Middle frontal gyrus (tissue), 1 donor: Measurements from ENCODE around the gene BUB3.
"Not testable (repeated sequence)": the region's sequence is repeated elsewhere in the genome, so short reads cannot be mapped to it uniquely, and the experiment has no call there.

Source experiments
- DNase-seq: peaks from one replicate; pipeline ENCODE4 v3.0.0-alpha.2; 2015; ENCODE audit warnings: low spot score; ENCODE audit errors: extremely low spot score

Gene BUB3

DNA sequence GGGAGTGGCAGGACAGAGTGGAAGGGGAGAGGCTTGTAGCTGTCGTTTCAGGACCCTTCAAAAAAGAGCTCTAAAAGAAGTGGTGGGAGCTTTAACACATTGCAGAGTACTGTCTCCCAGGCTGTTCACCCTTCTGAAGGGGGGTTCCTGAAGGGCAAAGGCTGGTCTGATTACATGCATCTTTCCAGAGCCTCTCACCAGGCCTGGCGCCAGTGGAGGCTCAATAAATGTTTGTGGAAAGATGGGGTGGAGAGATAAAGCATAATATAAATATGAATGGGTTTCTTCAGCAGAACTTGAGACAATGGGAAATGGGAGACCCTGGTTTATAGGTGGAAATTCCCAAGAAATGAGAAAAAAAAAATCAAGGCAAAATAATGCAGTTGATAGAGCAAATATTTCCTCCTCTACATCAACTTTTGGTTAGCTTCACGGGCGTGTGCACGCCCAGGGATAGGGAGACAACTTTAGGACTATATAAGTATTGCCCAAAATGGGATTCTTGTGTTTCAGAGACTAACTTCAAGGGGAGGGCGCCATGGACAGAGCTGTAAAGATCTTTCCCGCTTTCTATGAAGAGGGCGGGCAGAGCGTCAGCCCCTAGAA is 613 bp upstream of the BUB3 start:
- DNase-seq = no peak

DNA sequence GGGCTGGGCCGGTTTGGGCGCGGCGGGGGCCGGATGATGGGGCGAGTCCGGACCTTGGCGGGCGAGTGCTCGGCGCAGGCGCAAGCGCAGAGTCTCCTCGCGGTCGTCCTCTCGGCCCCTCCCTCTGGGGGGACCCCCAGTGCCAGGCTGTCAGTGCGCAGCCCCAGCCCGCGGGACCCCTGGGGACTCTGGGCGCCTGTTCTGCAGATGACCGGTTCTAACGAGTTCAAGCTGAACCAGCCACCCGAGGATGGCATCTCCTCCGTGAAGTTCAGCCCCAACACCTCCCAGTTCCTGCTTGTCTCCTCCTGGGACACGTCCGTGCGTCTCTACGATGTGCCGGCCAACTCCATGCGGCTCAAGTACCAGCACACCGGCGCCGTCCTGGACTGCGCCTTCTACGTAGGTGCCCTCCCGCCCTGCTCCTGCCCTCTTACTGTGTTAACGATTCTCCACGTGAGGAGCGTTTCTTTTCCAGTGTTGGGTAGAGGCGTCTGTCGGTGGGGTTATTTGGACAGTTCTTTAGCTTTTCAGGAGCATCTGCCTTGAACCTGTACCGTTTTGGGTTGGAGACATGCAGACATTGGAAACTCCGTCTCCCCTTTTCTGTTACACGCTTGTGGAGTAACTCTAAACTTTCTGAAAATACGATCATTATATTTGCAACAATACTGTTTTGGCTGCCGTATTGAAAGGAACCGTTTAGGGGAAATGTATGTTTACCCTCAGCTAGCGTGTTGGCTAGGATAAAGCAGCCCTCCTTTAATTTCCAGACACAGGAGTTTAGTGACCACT is 706 bp downstream of the BUB3 start:
- no peak for DNase-seq

GRCh38 chr10:123156078-123156477 is 1.9 kb downstream of the BUB3 start:
- no peak for DNase-seq

GRCh38 chr10:123157210-123157609 is 3.0 kb downstream of the BUB3 start:
- no peak for DNase-seq

GRCh38 chr10:123158682-123159081 is 4.5 kb downstream of the BUB3 start:
- DNase-seq = no peak

DNA sequence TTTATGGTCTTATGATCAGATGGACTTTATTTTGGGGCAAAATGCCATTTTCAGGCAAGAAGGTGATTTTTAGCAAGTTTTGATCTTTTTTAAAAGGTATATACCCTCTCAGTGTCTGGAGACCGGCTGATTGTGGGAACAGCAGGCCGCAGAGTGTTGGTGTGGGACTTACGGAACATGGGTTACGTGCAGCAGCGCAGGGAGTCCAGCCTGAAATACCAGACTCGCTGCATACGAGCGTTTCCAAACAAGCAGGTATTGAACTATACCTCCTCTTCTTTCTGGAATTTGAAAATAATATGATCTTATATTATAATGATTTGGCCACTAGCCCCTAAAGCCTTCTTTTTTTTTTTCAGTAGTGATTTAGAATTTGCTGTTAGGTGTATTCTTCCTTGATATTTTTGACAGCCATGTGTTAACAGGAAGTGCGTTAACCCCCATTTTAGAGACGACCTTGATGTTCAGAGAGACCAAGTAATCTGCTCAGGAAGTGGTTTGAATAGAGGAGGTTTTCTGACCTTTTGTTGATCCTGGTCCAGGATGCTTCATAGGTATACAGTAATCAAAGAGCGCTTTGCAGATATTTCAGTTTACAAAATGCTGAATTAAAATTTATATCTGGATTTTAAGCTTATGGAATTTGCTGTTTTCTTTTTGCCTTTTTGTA is 6.2 kb downstream of the BUB3 start:
- DNase-seq = no peak

GRCh38 chr10:123164319-123164718 is 10.1 kb downstream of the BUB3 start:
- no peak for DNase-seq

DNA sequence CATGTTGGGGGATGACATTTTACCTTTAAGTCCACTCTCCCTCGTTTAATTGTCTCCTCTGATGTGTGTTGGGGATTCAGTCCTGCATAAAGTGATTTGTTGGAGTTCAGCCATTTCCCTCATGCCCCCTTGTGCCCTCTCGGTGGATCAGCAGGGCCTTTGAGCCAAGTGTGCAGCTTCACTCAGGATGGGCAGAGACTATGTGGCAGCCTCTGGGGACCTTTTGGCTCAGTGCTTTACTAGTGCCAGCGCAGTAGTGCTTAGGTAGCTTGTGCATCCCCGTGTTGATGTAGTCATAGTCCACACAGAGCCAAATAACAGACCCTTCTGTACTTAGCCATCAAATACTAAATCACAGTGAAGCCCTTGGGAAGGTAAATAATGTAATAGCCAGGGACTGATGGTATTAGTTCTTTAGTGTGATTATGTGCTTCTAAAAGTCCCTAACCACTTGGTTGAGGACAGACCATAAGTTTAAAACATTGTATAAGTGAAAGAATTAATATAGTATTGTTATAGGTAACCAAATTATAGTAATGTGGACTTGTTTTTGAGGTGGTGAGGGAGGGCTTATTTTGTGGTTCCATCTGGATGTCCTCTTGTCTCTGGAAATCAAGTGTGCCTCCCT is 11.4 kb downstream of the BUB3 start:
- DNase-seq = no peak

DNA sequence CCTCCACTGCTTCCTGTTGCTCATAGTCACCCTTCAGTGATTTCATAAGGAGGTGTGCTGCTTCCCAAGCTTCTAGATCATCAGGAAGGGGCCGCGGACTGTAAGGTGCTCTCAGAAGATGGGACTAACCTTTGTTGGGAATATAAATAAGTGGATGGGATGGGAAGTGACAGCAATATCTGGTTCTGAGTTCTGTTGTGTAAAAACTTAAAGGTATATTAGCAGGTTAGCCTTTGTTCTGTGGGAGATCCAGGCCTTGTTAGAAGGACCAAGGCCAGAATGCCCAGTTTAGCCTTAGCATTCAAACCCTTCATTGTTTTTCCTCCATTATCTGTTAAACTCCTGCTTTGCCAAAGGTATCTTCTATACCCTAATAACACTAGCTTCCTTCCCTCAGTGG is 12.4 kb downstream of the BUB3 start:
- DNase-seq = no peak

GRCh38 chr10:123170961-123171360 is 16.8 kb downstream of the BUB3 start:
- DNase-seq = no peak

GRCh38 chr10:123171616-123172015 is 17.4 kb downstream of the BUB3 start:
- DNase-seq = not testable (repeated sequence)

DNA sequence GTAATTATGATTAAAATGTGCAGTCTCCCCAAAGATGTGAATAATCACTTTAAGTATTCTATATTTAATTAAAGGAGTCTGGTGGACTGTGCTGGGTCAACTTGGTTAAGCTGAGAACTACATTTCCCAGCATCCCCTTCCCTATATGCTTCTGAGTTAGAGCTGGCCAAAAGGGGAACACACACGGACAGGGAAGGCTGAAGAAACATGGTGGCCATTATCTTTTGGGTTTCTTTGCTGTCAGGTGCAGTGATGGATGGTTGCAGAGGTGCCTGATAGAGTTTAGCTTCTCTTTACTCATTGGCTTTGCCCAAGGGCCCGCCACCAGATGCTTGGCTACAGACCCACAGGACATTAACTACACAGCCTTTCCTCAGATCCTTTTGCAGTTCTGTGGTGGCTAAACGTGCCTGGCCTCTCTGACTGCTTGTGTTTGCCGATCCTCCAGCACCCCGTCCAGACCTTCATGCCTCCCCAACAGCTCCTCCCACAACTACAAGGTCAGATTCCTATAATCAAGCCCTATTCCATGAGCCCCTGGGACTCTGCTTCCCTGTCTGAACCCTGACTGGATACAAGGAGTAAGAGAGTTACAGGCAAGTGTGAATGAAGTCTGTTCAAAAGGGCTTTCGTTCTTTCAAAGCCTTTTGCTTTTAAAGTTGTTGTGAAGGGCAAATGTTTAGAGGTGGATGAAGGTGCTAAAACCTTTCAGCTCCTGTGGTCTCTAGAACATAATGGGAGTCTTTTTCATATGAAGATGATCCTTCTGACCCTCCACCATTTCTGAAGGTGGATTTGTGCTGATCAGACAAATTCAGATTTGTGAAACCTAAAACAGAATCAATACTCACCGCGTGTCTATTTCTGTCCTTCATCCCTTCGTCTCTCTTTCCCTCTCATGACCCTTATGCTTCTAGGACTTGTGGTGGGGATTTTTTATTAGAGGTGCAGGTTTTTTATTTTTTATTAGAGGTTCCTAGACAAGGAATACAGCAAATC is 21.5 kb downstream of the BUB3 start:
- DNase-seq = no peak

DNA sequence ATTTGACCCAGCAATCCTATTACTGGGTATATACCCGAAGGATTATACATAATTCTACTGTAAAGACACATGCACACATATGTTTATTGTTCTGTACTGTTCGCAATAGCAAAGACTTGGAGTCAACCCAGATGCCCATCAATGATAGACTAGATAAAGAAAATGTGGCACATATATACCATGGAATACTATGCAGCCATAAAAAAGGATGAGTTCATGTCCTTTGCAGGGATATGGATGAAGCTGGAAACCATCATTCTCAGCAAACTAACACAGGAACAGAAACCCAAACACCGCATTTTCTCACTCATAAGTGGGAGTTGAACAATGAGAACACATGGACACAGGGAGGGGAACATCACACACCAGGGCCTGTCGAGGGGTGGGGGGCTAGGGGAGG is 24.2 kb downstream of the BUB3 start:
- not testable (repeated sequence) for DNase-seq

DNA sequence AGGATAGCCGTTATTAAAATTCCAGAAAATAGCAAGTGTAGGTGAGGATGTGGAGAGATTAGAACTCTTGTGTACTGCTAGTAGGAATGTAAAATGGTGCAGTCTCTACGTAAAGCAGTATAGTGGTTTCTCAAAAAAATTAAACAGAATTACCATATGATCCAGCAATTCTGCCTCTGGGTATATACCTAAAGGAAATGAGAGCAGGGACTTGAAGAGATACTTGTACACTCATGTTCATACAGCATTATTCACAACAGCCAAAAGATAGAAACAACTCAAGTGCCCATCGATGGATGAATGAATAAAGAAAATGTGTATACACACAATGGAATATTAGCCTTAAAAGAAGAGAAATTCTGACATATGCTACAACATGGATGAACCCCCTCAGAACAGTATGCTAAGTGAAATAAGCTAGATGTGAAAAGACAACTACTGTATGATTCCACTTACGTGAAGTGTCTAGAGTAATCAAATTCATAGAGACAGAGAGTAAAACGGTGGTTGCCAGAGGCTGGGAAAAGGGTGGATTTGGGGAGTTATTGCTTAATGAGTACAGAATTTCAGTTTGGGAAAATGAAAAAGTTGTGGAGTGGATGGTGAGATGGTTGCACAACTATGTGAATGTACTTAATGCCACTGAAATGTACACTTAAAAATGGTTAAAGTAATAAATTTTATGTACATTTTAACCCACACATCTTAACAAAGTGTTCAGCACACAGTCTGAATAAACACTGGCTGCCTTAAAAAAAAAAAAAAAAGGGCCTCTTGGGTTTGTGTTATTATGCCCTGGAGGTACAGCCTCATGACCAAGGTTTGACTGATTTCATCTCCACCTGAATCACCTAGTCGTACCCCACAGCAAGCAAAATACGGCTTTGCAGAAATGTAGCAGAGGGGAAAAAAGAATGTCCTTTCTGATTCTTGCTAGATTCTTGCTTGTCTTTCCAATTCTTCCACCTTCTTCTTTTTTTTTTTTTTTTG is 26.2 kb downstream of the BUB3 start:
- no peak for DNase-seq

DNA sequence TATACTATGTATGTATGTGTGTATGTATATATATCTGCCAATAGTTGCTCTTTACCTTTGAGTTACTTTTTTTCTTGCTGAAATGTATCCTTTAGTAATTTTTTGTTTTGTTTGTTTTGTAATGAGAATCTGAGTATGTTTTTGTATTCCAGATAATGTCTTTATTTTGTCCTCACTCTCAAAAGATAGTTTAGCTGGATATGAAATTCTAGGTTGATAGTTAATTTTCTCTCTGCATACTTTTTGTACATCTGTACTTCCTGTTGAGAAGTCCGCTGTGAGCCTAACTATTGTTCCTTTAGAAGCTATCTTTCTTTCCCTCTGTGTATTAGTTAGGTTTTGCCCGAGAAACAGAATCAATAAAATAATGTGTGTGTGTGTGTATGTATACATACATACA is 29.5 kb downstream of the BUB3 start:
- no peak for DNase-seq

DNA sequence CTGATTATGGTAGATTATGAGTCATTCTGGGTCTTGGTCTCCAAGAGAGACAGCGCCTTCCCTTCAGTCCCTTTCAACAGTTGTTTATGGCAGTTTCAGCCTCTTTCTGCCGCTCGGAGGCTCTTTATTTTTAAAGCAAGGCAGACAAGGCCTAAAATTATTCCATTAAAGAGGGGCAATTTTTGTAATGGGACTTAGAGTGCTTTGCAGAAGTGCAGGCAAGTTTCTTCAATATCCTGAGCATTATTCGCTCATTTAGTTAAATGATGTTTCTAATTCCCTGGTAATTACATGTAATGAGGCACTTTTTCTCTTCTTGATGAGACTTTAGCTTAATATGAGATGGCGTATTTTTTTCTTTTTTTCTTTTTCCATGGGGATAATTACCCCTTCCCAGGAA is 33.6 kb downstream of the BUB3 start:
- DNase-seq = no peak

DNA sequence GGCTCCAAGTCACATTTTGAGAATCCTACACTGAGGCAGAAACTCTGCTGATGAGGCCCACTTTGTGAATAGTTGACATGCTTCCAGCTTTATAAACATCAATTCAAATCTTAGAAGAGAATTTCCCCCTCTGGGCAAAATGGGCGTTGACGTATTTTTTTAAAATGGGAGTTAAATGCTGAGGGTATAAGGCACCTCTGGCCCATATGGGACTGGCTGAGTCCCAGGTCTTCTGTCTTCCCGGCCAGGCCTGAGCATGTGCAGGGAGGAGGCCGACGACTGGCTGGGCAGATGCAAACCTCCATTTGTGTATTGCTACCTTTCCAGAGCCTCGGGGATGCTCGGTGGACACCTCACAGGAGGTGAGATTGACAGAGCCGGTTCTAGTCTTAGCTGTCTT is 37.7 kb downstream of the BUB3 start:
- no peak for DNase-seq

DNA sequence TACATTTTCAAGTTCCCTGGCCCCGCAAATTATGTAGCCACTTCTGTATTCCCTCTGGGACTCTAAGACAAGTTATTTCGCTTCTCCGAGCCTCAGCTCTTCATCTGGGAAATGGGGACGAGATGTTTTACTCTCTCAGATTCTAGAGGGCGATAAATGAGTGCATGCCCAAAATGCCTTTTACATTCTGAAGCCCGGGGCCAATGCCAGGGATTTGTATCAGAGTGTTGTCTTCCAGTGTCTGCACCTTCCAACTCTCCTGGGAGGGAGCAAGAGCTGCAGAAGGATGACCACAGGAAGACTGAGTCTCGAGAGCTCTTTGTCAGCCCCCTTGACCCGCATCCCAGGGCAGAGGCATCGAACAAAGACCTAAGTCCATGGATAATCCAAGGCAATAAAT is 39.9 kb downstream of the BUB3 start:
- DNase-seq = no peak

DNA sequence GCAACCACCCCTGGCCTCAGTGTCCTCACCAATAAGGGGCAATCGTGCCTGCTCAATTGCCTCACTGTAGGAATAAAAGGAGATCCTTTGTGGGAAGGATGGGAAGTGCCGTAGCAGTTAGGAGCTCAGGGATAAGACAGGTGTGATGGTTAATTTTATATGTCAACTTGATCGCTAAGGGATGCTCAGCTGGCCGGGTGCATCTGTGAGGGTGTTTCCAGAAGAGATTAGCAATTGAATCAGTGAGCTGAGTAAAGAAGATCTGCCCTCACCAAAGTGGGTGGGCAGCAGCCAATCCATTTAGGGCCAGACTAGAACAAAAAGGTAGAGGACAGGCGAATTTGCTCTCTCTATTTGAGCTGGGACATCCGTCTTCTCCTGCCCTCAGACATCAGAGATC is 46.3 kb downstream of the BUB3 start:
- DNase-seq = no peak

- DNase-seq = no peak
These were observed 48.3 kb downstream of the BUB3 start for GRCh38 chr10:123202506-123202905.
